Caco-2 (cell line): Measurements from ENCODE around the gene CLEC18B. TPM values are rescaled to one million over a fixed set of nuclear protein-coding genes. Genes with fewer than 3 reads are reported as not detected.

ENCODE experiments used
- BruUV-seq: library from RNA; stranded (reverse); fragments of 400-500 nt; replicated peaks from 2 replicates; lab custom pipeline; 2021; lab: Mats Ljungman, UMichigan
- CTCF ChIA-PET: fragments of 300-600 bp; sonication (Branson Sonifier 250); formaldehyde crosslinking; loops from one replicate; lab custom pipeline; 2022; ENCODE audit warnings: antibody characterized with exemption; lab: Charles Lee
- POLR2A ChIA-PET: fragments of 300-600 bp; sonication (Branson Sonifier 250); formaldehyde crosslinking; loops from one replicate; lab custom pipeline; 2022; ENCODE audit warnings: antibody characterized with exemption; lab: Charles Lee
- DNase-seq, 2 experiments: peaks; one replicate each; pipeline versions ENCODE4 v3.0.0 to v3.0.0-alpha.2; 2020 to 2022
- H3K27me3 ChIP-seq: replicated peaks from 2 replicates; pipeline ENCODE4 v1.6.0; 2011; ENCODE audit warnings: low read length; ENCODE audit not compliant: control insufficient read depth, insufficient read depth
- H3K36me3 ChIP-seq: 2 replicates; pipeline ENCODE4 v1.5.1; 2011; ENCODE audit warnings: low read length; ENCODE audit not compliant: control insufficient read depth, insufficient read depth
- H3K4me1 ChIP-seq: fragments of 250-450 bp; sonication (Bioruptor Pico); 2 replicates; pipeline ENCODE4 v1.5.1; 2020; ENCODE audit warnings: mild to moderate bottlenecking
- H3K4me3 ChIP-seq: 2 replicates; pipeline ENCODE4 v1.5.1; 2011; ENCODE audit warnings: low read depth, mild to moderate bottlenecking, control low read depth, low read length
- H3K9me3 ChIP-seq: fragments of 250-450 bp; sonication (Bioruptor Pico); 2 replicates; pipeline ENCODE4 v1.5.1; 2020; ENCODE audit warnings: mild to moderate bottlenecking, moderate library complexity
- H3K27ac Mint-ChIP-seq: one replicate; pipeline ENCODE4 v1.8.0; 2022; ENCODE audit warnings: mixed read lengths; ENCODE audit not compliant: unreplicated experiment
- H3K27me3 Mint-ChIP-seq: one replicate; pipeline ENCODE4 v1.8.0; 2022; ENCODE audit warnings: mixed read lengths; ENCODE audit not compliant: insufficient read depth, unreplicated experiment
- H3K36me3 Mint-ChIP-seq: one replicate; pipeline ENCODE4 v1.8.0; 2022; ENCODE audit warnings: mild to moderate bottlenecking, mixed read lengths; ENCODE audit not compliant: insufficient read depth, unreplicated experiment
- H3K4me1 Mint-ChIP-seq: one replicate; pipeline ENCODE4 v1.8.0; 2022; ENCODE audit warnings: low read depth, mixed read lengths; ENCODE audit not compliant: unreplicated experiment
- H3K4me3 Mint-ChIP-seq: one replicate; pipeline ENCODE4 v1.8.0; 2022; ENCODE audit warnings: mild to moderate bottlenecking, moderate library complexity, mixed read lengths; ENCODE audit not compliant: unreplicated experiment
- H3K9me3 Mint-ChIP-seq: one replicate; pipeline ENCODE4 v1.8.0; 2022; ENCODE audit warnings: mixed read lengths; ENCODE audit not compliant: unreplicated experiment
- CTCF ChIP-seq, 2 experiments: fragments of 200-600 bp in 1 of 2; IDR thresholded peaks; 1 replicate in 1 of 2; 2 replicates in 1 of 2; pipeline versions ENCODE4 v1.5.1 to v1.8.0; 2011 to 2022; ENCODE audit warnings: antibody characterized with exemption in 1 of 2, control low read depth in 1 of 2, inconsistent platforms in 1 of 2, low read depth in 1 of 2, low read length in 1 of 2, mild to moderate bottlenecking in 1 of 2, moderate library complexity in 1 of 2; ENCODE audit not compliant: insufficient read depth in 1 of 2, severe bottlenecking in 1 of 2, unreplicated experiment in 1 of 2
- intact Hi-C: fragments of 100-400 bp; cut with micrococcal nuclease; formaldehyde crosslinking; loops from one replicate; pipeline ENCODE4 v1.10.0; 2022; ENCODE audit not compliant: unreplicated experiment
- total RNA-seq: library from RNA; stranded (reverse); gene quantifications from 2 replicates; pipeline ENCODE4 v1.2.3, GENCODE V29; 2022

Gene CLEC18B
- total RNA-seq, 1 experiment from 2014 or later, result 0.36 TPM

GRCh38 chr16:74460542-74460941, 39.3 kb upstream of the CLEC18B start:
- peaks cover 19% of the 10 kb centered on the region for H3K36me3 ChIP-seq
- H3K27me3 Mint-ChIP-seq, result no peaks in the 10 kb centered on the region
- BruUV-seq, result no TSS peak
- DNase-seq, result no peak
- no peaks in the 10 kb centered on the region for H3K9me3 ChIP-seq
- peaks cover 7% of the 10 kb centered on the region for H3K4me1 Mint-ChIP-seq
- intact Hi-C loops, result no loop called here
- H3K36me3 Mint-ChIP-seq, result peaks cover 94% of the 10 kb centered on the region
- H3K4me3 ChIP-seq, result no peak overlapping the region
- no peak overlapping the region for H3K27ac Mint-ChIP-seq
- ChIA-PET POLR2A (interaction anchor here (0.5 kb wide), 1 partner anchor 925 kb away, joined by 5 read pairs; no protein-coding TSS in a partner anchor), CTCF (no interaction called here)
- H3K9me3 Mint-ChIP-seq, result no peaks in the 10 kb centered on the region
- H3K27me3 ChIP-seq, result no peaks in the 10 kb centered on the region
- peaks cover 12% of the 10 kb centered on the region for H3K4me1 ChIP-seq
- no peak for TF ChIP-seq CTCF (IDR thresholded peaks at IDR 0.05; ENCODE audit: insufficient read depth in 1 of 2, low read depth in 1 of 2, low read length in 1 of 2, severe bottlenecking in 1 of 2, unreplicated experiment in 1 of 2)
- H3K4me3 Mint-ChIP-seq, result no peak overlapping the region

- intact Hi-C loops, result no loop called here
- H3K27ac Mint-ChIP-seq, result peak overlapping the region; percentile 73
- CTCF ChIA-PET, result no interaction called here
These were observed 35.0 kb upstream of the CLEC18B start for GRCh38 chr16:74456290-74456625.

GRCh38 chr16:74455619-74456289, 34.5 kb upstream of the CLEC18B start:
- no TSS peak for BruUV-seq
- Histone ChIP-seq H3K9me3 (no peaks in the 10 kb centered on the region), H3K4me1 (peaks cover 19% of the 10 kb centered on the region), H3K4me3 (no peak overlapping the region), H3K27me3 (no peaks in the 10 kb centered on the region), H3K36me3 (peaks cover 20% of the 10 kb centered on the region)
- CTCF ChIA-PET, result no interaction called here
- no peak for TF ChIP-seq CTCF (IDR thresholded peaks at IDR 0.05; ENCODE audit: insufficient read depth in 1 of 2, low read depth in 1 of 2, low read length in 1 of 2, severe bottlenecking in 1 of 2, unreplicated experiment in 1 of 2)
- peaks cover 85% of the 10 kb centered on the region for H3K36me3 Mint-ChIP-seq
- POLR2A ChIA-PET, result no interaction called here
- no peak overlapping the region for H3K4me3 Mint-ChIP-seq
- intact Hi-C loops, result no loop called here
- H3K9me3 Mint-ChIP-seq, result no peaks in the 10 kb centered on the region
- H3K4me1 Mint-ChIP-seq, result peaks cover 13% of the 10 kb centered on the region
- peak overlapping the region; percentile 73 for H3K27ac Mint-ChIP-seq
- peak in 1 of 2 experiments; percentile 53 for DNase-seq
- H3K27me3 Mint-ChIP-seq, result no peaks in the 10 kb centered on the region

More at GRCh38 chr16:74456290-74456625, 35.0 kb upstream of the CLEC18B start:
- POLR2A ChIA-PET, result no interaction called here
- H3K4me1 ChIP-seq, result peaks cover 19% of the 10 kb centered on the region
- no peak for TF ChIP-seq CTCF (IDR thresholded peaks at IDR 0.05; ENCODE audit: insufficient read depth in 1 of 2, low read depth in 1 of 2, low read length in 1 of 2, severe bottlenecking in 1 of 2, unreplicated experiment in 1 of 2)
- BruUV-seq, result no TSS peak
- H3K27me3 Mint-ChIP-seq, result no peaks in the 10 kb centered on the region
- H3K9me3 ChIP-seq, result no peaks in the 10 kb centered on the region
- no peak overlapping the region for H3K4me3 ChIP-seq
- H3K4me1 Mint-ChIP-seq, result peaks cover 13% of the 10 kb centered on the region
- no peaks in the 10 kb centered on the region for H3K27me3 ChIP-seq
- no peaks in the 10 kb centered on the region for H3K9me3 Mint-ChIP-seq
- peaks cover 85% of the 10 kb centered on the region for H3K36me3 Mint-ChIP-seq
- DNase-seq, result no peak
- no peak overlapping the region for H3K4me3 Mint-ChIP-seq
- H3K36me3 ChIP-seq, result peaks cover 21% of the 10 kb centered on the region
